GM19239 (cell line): ENCODE measurements around the gene GABRG3.

Experiments
- DNase-seq: peaks from one replicate; pipeline ENCODE4 v3.0.0; 2011; ENCODE audit warnings: low spot score; ENCODE audit not compliant: insufficient read length
- FAIRE-seq: peaks from 2 replicates; lab custom pipeline; 2011; peaks lifted over from hg19 to GRCh38; lab: Jason Lieb, UNC

Gene GABRG3

DNA sequence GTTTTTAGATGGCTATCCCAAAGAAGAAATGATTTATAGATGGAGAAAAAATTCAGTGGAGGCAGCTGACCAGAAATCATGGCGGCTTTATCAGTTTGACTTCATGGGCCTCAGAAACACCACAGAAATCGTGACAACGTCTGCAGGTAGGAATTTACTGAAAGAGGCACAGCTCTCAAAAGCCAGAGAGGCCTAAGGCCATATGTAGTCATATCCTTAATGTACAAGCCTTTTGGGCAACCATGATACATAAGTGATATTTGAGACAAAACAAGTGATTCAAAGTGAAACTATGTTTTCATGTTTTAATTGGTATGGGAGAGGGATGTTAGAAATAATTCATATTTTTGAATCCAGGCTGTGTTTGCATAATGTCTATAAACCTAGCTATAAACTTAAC lies 509.7 kb downstream of the GABRG3 start:
- FAIRE-seq, result no peak
- DNase-seq, result no peak

DNA sequence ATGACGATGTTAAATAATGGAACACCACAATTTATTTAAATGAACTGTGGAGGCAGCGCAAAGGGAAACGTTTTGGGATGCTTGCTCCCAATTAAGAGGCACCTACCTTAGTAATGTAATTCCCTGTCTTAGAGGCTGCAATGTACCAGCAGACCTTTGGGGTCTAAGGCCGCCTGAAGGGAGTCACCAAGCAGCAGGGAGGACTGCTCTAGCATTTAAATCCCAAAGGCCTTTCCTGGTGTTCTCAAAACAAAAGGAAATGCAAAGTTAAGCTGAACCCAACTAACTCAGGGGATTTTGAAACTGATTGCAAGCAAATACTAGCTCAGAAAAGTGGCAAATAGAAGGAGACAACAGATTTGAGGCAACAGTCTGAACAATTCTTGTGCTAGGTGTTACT lies 510.8 kb downstream of the GABRG3 start:
- FAIRE-seq, result no peak

DNA sequence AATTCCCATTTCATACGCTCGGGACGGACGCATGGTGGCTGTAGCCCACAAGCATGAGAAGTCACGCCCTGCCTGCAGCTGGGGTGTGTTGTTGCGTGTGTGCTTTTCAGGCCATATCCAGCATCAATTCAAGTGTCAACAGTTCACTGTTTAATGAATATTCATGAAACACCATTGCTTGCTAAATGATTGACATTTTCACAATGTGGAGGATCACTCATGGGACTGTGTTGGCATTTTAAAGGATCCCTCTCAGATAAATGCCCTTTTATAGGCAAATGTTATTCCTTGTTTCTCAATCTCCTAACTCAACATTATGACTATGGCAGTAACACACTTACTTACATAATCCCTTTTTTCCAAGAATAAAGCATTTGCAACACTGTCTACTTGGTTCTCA lies 511.3 kb downstream of the GABRG3 start:
- FAIRE-seq (no peak), DNase-seq (no peak)

More for the DNA sequence above, 510.8 kb downstream of the GABRG3 start:
- DNase-seq, result no peak

DNA sequence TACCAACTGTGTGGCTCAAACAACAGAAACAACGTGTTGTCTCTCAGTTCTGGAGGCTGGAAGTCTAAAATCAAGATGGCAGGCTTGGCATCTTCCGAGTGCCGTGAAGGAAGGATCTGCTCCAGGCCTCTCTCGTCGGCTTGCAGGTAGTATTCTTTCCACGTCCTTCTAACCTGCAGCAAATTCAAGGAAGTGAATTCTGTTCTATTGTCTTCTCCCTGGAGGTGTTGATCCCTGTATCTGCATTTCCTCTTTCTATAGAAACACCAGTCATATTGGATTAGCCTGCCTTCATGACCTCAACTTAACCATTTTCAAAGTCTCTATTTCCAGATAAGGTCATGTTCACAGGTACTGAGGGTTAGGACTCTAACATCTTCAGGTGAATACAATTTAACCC lies 512.1 kb downstream of the GABRG3 start:
- FAIRE-seq (no peak), DNase-seq (no peak)

DNA sequence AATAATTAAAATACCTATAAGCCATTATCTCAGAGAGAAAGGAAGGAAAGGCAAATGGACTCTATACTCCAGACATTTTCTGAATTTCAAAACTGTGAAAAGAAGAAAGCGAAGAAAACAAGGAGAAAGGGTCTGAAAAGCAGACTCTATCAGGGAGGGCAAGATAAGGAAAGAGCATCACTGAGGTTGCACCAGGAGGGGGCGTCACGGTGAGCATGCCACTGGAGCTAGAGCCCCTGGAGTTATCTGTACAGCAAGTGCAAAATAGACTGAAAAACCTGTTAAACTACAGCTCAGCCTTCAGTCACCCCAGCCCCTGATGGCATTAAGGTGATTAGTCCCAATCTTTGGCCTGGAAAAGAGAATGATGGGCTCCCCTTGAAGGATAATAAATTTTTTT lies 514.3 kb downstream of the GABRG3 start:
- FAIRE-seq, result no peak
- no peak for DNase-seq

DNA sequence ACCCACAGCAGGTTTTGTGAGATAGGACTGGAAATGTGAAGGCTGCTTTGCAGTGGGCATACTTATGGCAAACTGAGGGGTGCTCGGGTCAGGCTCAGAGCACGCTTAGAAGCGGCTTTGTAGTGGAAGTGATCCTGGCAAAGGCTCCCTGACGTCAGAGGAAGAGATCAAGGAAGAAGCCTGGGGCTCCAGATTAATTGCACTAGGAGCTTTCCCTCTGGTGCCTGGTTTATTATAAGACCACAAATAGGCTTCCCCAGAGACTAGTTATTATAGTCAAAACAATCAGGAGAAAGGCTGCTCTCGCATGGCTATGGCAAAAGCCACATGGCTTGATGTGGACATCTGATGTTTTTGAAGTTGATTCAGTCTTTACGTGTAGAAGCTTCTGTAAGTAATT lies 515.1 kb downstream of the GABRG3 start:
- DNase-seq (no peak), FAIRE-seq (no peak)

DNA sequence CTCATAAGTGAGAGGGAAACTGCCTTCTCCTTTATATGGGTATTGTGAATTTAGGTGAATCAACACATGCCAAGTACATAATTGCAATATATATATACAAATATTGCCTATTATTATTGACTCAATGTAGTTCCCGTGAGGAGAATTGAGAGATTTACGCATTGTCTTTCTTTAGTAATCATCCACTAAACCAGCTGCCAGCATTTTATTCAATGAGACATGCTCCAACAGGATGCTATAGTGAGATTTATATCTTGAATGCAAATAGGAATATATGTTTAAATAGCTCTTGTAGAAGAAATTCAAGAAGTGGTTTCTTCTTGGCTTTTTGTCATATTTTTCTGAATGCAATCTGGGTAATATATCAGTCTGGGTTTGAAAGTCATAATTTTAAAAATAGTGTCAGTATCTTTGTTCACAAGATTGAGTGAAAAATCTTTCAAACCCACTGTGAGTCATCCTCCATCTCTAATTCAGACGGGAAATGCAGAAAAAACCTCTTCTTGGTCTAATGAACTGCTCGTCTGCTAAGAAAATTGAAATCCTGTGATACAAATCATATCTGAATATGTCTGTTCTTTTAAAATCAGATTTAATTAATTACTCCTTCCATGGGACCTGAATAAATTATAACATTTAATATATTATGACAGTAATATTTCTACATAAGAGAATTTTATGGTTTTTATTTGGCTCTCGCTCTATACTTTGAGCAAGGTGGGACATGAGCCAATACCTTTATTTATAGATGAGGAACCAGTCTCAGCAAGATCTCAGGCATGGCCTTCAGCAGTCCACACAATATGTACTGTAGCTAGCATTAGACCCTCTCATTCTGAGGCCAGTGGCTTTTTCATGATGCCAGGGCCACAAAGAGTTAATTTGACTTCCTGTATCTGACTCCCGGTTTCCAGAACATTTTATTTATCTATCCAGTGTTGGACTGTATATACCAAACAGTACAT lies 516.0 kb downstream of the GABRG3 start:
- FAIRE-seq, result no peak
- DNase-seq, result no peak

DNA sequence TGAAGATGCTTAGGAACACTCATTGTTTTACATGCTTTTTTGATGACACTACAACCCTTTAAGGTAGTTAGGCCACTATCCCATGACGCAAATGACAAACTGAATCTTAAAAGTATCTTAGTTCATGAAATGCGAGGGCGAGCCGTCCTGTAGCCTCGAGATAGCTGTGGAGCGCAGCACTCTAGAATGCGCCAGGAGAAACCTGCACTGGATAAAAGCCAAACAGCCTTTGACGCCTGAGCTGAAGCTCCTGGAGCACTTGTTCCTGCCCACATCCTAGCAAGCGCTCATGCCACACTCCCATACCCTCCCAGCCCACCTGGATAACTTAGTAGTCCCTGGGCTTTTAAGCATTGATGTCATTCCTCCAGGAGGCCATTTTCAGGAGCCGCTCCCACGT lies 516.9 kb downstream of the GABRG3 start:
- no peak for FAIRE-seq
- DNase-seq, result no peak

DNA sequence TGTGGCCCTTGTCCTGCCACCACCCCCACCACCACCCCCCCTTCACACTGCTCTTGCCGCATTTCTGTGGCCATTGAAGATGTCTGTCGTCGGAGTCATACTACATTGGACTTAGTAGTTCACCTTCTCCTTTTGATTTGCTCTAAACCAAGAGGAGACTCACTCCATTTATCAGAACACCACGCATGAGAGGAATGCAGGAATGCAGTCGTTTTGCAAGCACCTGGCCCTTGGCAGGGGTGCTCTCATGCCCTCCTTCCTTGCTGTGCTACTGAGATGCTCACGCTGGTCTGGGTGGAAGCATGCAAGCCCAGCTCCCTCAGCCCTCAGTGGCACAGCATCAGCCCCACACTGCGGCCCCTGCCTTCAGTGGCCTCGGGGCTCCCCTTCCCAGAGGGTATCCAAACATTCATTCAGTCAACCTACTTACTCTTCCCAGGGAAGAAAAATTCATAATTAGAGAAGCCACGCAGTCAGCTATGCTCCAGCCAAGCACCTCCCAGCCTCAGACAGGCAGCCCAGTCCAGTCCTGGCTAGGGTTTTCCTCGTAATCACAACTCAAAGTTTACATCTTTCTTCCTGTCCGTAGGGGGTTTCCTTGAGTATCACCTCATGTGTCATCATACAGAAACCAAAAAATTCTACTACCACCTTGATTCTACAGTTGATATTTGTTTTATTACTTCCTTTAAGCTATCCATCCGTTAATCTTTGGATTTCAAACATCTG lies 520.0 kb downstream of the GABRG3 start:
- FAIRE-seq (no peak), DNase-seq (no peak)

DNA sequence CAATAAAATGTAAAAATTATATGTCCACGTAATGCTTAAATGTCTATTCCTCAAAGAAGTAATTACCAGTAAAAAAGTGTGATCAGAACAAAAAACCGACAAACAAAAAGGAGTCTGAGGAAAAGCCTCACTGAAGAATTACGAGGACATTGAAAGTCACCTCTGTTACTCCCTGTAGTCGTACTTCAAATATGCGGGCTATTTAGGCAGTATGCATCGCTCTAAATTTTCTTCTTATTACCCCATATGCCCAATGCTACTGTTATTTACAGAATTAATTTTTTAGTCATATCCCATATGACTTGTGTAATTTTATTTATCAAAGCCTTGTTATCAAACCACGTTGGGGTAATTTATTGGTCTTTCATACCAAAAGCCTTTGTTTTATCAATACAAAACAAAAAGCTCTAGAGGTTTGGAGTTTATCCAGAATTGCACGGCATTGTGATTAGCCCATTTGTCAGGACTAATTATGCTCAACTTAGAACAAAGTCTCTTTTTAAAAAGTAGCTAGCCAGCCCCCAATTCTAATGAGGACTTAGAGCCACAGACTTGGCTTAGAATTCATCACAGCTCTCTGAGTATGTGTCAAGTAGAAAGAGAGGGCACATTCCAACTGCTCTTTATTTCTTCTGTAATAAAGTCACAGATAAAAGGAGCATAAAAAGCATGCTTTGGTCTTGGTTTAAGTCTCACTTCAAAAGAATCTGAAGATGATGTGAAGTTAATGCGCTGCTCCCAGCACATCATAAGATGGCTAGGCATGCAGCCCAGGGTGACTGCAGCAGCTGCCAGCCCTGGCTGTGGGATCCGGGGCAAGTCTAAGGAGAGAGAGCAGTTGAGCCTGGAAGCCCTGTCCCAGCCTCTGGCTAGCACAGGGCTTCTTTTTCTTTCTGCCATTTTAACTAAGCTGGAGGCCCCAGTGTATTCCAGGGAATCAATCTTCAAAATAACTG lies 521.0 kb downstream of the GABRG3 start:
- no peak for FAIRE-seq
- DNase-seq, result no peak

DNA sequence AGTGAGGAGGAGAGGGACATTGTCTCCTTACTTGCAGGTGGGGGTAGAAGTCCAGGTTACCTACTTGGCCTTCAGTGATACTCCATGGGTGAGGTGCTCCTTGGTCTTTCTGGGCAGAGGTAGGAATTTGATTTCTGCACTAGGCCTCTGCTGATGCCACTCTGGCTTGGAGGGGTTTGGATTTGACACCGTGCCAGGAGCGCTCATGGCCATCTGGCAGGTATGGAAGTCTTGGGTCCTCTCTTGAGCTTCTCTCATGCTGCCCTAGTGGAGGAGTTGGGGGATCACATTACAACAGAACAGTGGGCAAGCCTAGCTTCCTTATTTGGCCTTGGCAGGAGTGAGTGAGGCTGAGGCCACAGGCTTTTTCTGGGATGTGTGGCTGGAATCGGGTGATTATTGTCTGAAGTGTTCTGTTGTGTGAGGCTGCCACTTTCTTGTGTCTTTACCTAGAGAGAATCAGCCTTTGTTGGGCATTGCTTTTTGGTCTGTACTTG lies 525.0 kb downstream of the GABRG3 start:
- FAIRE-seq, result no peak
- DNase-seq, result no peak

DNA sequence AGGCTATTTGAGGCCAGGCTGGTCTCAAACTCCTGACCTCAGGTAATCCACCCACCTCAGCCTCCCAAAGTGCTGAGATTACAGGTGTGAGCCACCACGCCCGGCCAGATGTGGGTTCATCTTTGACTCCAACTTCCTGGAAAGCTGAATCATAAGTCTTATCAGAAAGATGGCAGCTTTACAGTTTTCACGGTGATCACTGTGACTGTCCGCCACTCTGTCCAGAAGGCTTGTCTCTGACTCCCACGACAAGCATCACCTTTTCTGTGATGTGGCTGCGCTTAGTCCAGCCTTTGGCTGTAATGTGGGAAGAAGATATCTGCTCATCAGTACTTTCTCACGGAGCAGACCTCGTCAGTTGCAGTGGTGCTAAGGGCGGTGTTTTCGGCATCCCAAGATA lies 527.7 kb downstream of the GABRG3 start:
- FAIRE-seq (no peak), DNase-seq (no peak)

DNA sequence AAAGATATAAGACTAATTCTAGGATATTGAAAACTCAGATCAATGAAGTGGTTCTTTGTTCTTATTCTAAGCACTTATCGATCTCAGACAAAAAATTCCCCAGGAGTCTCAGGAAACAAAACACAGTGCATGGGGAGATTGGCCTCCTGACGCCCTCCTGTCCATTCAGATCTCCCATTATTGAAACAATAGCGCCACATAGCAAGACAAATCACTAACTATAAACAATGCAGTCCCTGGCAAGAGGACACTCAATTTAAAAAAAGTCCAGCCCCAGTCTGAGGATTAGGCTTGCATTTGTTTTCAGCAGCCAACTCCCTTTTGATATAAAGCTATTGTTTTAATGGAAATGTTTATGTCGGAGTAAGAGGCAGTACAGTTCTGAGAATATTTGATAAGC lies 528.2 kb downstream of the GABRG3 start:
- FAIRE-seq (no peak), DNase-seq (no peak)

DNA sequence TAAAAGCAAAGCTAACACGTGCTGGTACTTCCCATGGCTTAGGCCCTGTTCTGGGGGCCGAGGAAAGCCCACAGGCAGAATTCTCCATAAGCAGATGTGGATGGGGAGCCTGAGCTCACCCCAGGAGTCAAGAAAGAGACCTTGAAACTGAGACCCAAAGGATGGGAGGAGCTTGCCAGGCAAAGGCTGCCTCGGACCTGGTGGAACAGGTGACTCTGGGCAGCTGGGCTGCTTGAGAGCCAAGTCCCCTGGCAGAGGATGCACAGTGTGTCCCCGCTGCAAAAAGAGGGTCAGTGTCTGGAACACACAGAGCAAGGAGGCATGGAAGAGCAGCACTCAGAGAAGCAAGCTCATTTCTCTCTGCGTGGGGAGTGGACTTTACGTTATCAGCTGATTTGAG lies 528.7 kb downstream of the GABRG3 start:
- no peak for DNase-seq
- FAIRE-seq, result no peak

DNA sequence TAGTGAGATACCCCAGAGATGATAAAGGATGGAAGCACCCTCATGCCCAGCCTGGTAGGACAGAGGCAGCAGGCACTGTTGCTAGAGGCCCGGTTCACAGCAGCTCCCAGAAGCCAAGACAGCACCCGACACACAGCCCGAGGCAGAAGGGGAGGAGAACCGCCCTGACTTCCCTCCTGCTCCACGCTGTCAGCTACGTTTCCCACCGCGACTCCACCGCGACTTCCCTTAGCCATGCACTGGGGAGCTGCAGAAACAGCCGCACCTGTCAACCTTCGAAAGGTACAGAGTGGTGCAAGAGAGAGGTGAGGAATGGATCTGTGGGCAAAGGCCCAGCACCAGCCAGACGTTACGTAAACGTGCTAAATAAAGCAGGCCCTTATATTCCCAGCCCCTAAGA lies 529.2 kb downstream of the GABRG3 start:
- no peak for FAIRE-seq

DNA sequence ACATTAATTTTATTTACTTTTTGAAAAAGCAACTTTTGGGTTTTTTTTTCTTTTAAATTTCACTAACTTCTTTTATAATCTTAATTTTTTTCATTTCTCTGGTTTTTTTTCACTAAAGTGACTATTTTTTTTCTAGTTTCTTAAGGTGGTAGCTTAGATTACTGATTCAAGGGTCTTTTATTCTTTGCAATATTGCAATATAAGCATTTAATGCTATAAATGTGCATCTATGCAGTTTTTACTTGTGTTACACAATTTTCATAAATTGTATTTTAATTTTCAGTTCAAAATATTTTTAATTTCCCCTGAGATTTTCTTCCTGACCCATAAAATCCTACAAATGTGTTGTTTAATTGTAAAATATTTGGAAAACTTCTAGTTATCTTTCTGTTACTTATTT lies 535.8 kb downstream of the GABRG3 start:
- FAIRE-seq (no peak), DNase-seq (no peak)

More for the DNA sequence above, 529.2 kb downstream of the GABRG3 start:
- DNase-seq, result no peak

DNA sequence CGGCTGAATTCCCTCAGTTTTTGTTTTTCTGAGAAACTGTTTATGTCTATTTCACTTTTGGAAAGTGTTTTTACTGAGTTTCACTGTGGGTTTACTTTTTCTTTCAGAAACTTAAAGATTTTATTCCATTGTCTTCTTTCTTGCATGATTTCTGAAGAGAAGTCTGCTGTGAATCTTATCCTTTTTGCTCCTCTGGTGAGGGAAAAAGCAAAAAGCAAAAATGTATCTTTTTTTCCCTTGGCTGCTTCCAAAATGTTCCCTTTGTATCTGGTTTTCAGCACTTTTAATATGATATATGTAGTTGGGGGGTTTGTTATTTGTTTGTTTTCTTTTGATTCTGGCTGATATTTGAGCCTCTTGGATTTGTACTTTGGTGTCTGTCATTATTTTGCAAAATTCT lies 538.0 kb downstream of the GABRG3 start:
- no peak for FAIRE-seq
- no peak for DNase-seq

DNA sequence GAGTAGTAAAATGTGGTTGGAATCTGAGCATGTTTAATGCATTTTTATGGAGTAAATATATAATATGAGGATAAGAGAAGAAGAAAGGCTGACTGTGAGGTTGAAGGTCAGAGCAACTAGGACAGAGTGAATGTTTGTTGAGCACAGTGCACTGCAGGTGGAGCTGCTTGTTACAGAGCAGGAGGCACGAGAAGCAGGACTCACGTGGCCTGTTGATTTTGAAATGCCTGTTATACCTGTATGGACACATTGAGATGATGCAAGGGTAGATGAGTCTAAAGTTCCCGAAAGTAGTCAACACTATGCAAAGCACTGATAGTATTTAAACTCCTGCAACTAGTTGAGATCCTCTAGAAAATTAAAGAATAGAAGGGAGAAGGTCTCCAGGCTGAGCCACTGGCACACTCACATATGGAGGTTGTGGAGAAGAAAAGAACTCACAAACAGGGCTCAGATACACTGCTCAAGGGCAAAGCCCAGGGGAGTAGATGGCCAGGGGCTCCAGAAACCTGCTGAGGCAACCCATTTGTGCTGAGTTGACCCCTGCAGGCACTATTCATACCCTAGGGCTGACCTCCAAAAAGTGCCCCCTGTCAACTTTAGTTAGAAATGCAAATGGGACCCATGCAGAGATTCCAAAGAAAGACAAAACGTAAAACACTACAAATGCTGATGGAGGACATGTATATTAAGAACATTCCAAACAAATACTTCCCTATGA lies 541.5 kb downstream of the GABRG3 start:
- DNase-seq (no peak), FAIRE-seq (no peak)

DNA sequence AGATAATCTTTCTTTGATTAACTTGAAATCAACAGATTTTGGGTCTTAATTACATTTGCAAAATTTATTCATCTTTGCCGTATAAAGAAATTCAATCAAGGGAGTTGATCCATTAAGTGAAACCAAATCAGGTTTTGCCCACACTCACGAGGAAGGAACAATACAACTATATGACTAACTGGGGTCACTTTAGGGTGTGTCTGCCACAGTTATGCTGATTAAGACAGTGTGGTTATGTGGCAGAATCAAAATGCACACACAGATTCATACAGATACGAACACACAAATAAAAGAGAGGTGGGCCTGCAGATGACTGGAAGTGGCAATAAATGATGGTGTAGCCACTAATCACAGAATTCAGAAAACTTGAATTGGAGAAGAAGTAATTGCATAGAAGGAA lies 543.5 kb downstream of the GABRG3 start:
- no peak for DNase-seq
- FAIRE-seq, result no peak
